Hematopoietic multipotent progenitor cell treated with erythropoietin and hydrocortisone succinate and interleukin-3 and kit ligand, for 17 days (in vitro differentiated cells): Measurements from ENCODE around the gene SKAP1.

Experiments used
- DNase-seq: peaks from one replicate; pipeline ENCODE4 v3.0.0-alpha.2; 2015; ENCODE audit warnings: low spot score

Gene SKAP1

GRCh38 chr17:48173191-48173984, 256.6 kb downstream of the SKAP1 start:
- no peak for DNase-seq

- no peak for DNase-seq
These were observed 260.1 kb downstream of the SKAP1 start for GRCh38 chr17:48169926-48170325.

GRCh38 chr17:48163809-48164208, 266.2 kb downstream of the SKAP1 start:
- no peak for DNase-seq

- no peak for DNase-seq
These were observed 267.0 kb downstream of the SKAP1 start for GRCh38 chr17:48162946-48163506.

GRCh38 chr17:48162306-48162934, 267.6 kb downstream of the SKAP1 start:
- no peak for DNase-seq

- no peak for DNase-seq
These were observed 268.7 kb downstream of the SKAP1 start for GRCh38 chr17:48161127-48161905.

GRCh38 chr17:48160177-48161081, 269.6 kb downstream of the SKAP1 start:
- DNase-seq: no peak

- DNase-seq: no peak
These were observed 270.8 kb downstream of the SKAP1 start for GRCh38 chr17:48159232-48159631.

GRCh38 chr17:48155889-48156611, 274.0 kb downstream of the SKAP1 start:
- no peak for DNase-seq

- no peak for DNase-seq
These were observed 276.2 kb downstream of the SKAP1 start for GRCh38 chr17:48153691-48154358.

GRCh38 chr17:48152289-48152688, 277.7 kb downstream of the SKAP1 start:
- DNase-seq: no peak

- no peak for DNase-seq
These were observed 278.8 kb downstream of the SKAP1 start for GRCh38 chr17:48151220-48151619.

GRCh38 chr17:48150597-48151001, 279.4 kb downstream of the SKAP1 start:
- no peak for DNase-seq

- no peak for DNase-seq
These were observed 280.1 kb downstream of the SKAP1 start for GRCh38 chr17:48149787-48150463.

GRCh38 chr17:48148854-48149786, 280.9 kb downstream of the SKAP1 start:
- no peak for DNase-seq

GRCh38 chr17:48148029-48148770, 281.8 kb downstream of the SKAP1 start:
- DNase-seq: no peak

GRCh38 chr17:48144976-48145798, 284.8 kb downstream of the SKAP1 start:
- DNase-seq: no peak
